ENCODE measurements around the gene RAPGEF2. TPM values are rescaled to one million over a fixed set of nuclear protein-coding genes. Genes with fewer than 3 reads are reported as not detected.
"Not testable (repeated sequence)": the region's sequence is repeated elsewhere in the genome, so short reads cannot be mapped to it uniquely, and the experiment has no call there.

The RAPGEF2 gene
- total RNA-seq, 1 donor from 2014 or later, result 31.0 TPM

- Mint-ChIP-seq H3K4me3 (ENCODE audit: unreplicated experiment) (no peak overlapping the region), H3K27me3 (ENCODE audit: low read depth) (no peaks in the 10 kb centered on the region), H3K36me3 (ENCODE audit: low read depth) (no peaks in the 10 kb centered on the region), H3K4me1 (ENCODE audit: low read depth) (peaks cover 16% of the 10 kb centered on the region), H3K9me3 (ENCODE audit: low read depth) (no peaks in the 10 kb centered on the region), H3K27ac (ENCODE audit: unreplicated experiment) (no peak overlapping the region)
- no peak for DNase-seq (ENCODE audit: low spot score)
- TF ChIP-seq CTCF (IDR thresholded peaks at IDR 0.05), result no peak
Measured at GRCh38 chr4:159158985-159159384, 56.1 kb downstream of the RAPGEF2 start.

GRCh38 chr4:159159611-159160010 is 56.7 kb downstream of the RAPGEF2 start:
- no peaks in the 10 kb centered on the region for H3K36me3 Mint-ChIP-seq (ENCODE audit: low read depth)
- DNase-seq (ENCODE audit: low spot score), result no peak
- H3K4me1 Mint-ChIP-seq (ENCODE audit: low read depth), result peaks cover 20% of the 10 kb centered on the region
- no peaks in the 10 kb centered on the region for H3K9me3 Mint-ChIP-seq (ENCODE audit: low read depth)
- H3K27ac Mint-ChIP-seq (ENCODE audit: unreplicated experiment), result no peak overlapping the region
- no peak for TF ChIP-seq CTCF (IDR thresholded peaks at IDR 0.05)
- no peak overlapping the region for H3K4me3 Mint-ChIP-seq (ENCODE audit: unreplicated experiment)
- no peaks in the 10 kb centered on the region for H3K27me3 Mint-ChIP-seq (ENCODE audit: low read depth)

GRCh38 chr4:159160242-159160641 is 57.4 kb downstream of the RAPGEF2 start:
- Mint-ChIP-seq H3K4me1 (ENCODE audit: low read depth) (peaks cover 24% of the 10 kb centered on the region), H3K36me3 (ENCODE audit: low read depth) (no peaks in the 10 kb centered on the region), H3K27ac (ENCODE audit: unreplicated experiment) (no peak overlapping the region), H3K4me3 (ENCODE audit: unreplicated experiment) (no peak overlapping the region), H3K27me3 (ENCODE audit: low read depth) (no peaks in the 10 kb centered on the region), H3K9me3 (ENCODE audit: low read depth) (no peaks in the 10 kb centered on the region)
- no peak for TF ChIP-seq CTCF (IDR thresholded peaks at IDR 0.05)
- no peak for DNase-seq (ENCODE audit: low spot score)

GRCh38 chr4:159161436-159161835 is 58.6 kb downstream of the RAPGEF2 start:
- H3K4me1 Mint-ChIP-seq (ENCODE audit: low read depth), result peaks cover 27% of the 10 kb centered on the region
- not testable (repeated sequence) for DNase-seq (ENCODE audit: low spot score); H3K36me3 Mint-ChIP-seq (ENCODE audit: low read depth); H3K27me3 Mint-ChIP-seq (ENCODE audit: low read depth); H3K4me3 Mint-ChIP-seq (ENCODE audit: unreplicated experiment); H3K9me3 Mint-ChIP-seq (ENCODE audit: low read depth); H3K27ac Mint-ChIP-seq (ENCODE audit: unreplicated experiment)

- no peaks in the 10 kb centered on the region for H3K36me3 Mint-ChIP-seq (ENCODE audit: low read depth)
- peaks cover 33% of the 10 kb centered on the region for H3K4me1 Mint-ChIP-seq (ENCODE audit: low read depth)
Measured at GRCh38 chr4:159162576-159162975, 59.7 kb downstream of the RAPGEF2 start.

More at GRCh38 chr4:159162576-159162975, 59.7 kb downstream of the RAPGEF2 start:
- no peaks in the 10 kb centered on the region for H3K27me3 Mint-ChIP-seq (ENCODE audit: low read depth)
- H3K27ac Mint-ChIP-seq (ENCODE audit: unreplicated experiment), result no peak overlapping the region
- H3K9me3 Mint-ChIP-seq (ENCODE audit: low read depth), result no peaks in the 10 kb centered on the region
- no peak for DNase-seq (ENCODE audit: low spot score)
- no peak for TF ChIP-seq CTCF (IDR thresholded peaks at IDR 0.05)
- no peak overlapping the region for H3K4me3 Mint-ChIP-seq (ENCODE audit: unreplicated experiment)
